ENCODE data around the gene MAP3K14. TPM values are rescaled to one million over a fixed set of nuclear protein-coding genes. Genes with fewer than 3 reads are reported as not detected.
"Not testable (repeated sequence)": the region's sequence is repeated elsewhere in the genome, so short reads cannot be mapped to it uniquely, and the experiment has no call there.

MAP3K14 gene
- total RNA-seq, 1 donor from 2014 or later: 11.5 TPM

GRCh38 chr17:45253879-45254278 lies 62.9 kb downstream of the MAP3K14 start:
- Mint-ChIP-seq H3K27me3 (ENCODE audit: low read depth) (peaks cover 6% of the 10 kb centered on the region), H3K27ac (ENCODE audit: unreplicated experiment) (peak overlapping the region; percentile 67), H3K9me3 (no peaks in the 10 kb centered on the region), H3K36me3 (ENCODE audit: low read depth) (no peaks in the 10 kb centered on the region), H3K4me3 (no peak overlapping the region), H3K4me1 (peaks cover 10% of the 10 kb centered on the region)
- DNase-seq (ENCODE audit: low read depth, low spot score): no peak
- TF ChIP-seq CTCF (conservative IDR thresholded peaks at IDR 0.05): no peak

GRCh38 chr17:45253237-45253636 lies 63.6 kb downstream of the MAP3K14 start:
- not testable (repeated sequence) for DNase-seq (ENCODE audit: low read depth, low spot score); H3K9me3 Mint-ChIP-seq; H3K27ac Mint-ChIP-seq (ENCODE audit: unreplicated experiment); H3K36me3 Mint-ChIP-seq (ENCODE audit: low read depth); H3K27me3 Mint-ChIP-seq (ENCODE audit: low read depth)
- peak overlapping the region; percentile 34 for H3K4me3 Mint-ChIP-seq
- peaks cover 10% of the 10 kb centered on the region for H3K4me1 Mint-ChIP-seq

DNA sequence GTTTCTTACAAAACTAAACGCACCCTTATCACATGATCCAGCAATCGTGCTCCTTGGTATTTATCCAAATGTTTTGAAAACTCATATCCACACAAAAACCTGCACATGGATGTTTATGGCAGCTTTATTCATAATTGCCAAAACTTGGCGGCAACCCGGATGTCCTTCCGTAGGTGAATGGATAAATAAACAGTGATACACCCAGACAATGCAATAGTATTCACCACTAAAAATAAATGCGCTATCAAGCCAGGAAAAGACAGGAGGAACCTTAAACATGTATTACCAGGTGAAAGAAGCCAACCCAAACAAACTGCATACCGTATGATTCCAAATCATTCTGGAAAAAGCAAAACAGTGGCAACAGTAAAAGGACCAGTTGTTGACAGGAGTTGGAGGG lies 64.9 kb downstream of the MAP3K14 start:
- Mint-ChIP-seq H3K4me3 (no peak overlapping the region), H3K36me3 (ENCODE audit: low read depth) (no peaks in the 10 kb centered on the region), H3K4me1 (peaks cover 12% of the 10 kb centered on the region), H3K9me3 (no peaks in the 10 kb centered on the region), H3K27me3 (ENCODE audit: low read depth) (peaks cover 14% of the 10 kb centered on the region), H3K27ac (ENCODE audit: unreplicated experiment) (no peak overlapping the region)
- no peak for DNase-seq (ENCODE audit: low read depth, low spot score)
- TF ChIP-seq CTCF (conservative IDR thresholded peaks at IDR 0.05): no peak

GRCh38 chr17:45248132-45248957 lies 68.5 kb downstream of the MAP3K14 start:
- no peak overlapping the region for H3K27ac Mint-ChIP-seq (ENCODE audit: unreplicated experiment)
- no peaks in the 10 kb centered on the region for H3K36me3 Mint-ChIP-seq (ENCODE audit: low read depth)
- no peak for TF ChIP-seq CTCF (conservative IDR thresholded peaks at IDR 0.05)
- no peak for DNase-seq (ENCODE audit: low read depth, low spot score)
- H3K4me1 Mint-ChIP-seq: peaks cover 18% of the 10 kb centered on the region
- H3K27me3 Mint-ChIP-seq (ENCODE audit: low read depth): peaks cover 28% of the 10 kb centered on the region
- H3K9me3 Mint-ChIP-seq: no peaks in the 10 kb centered on the region
- peak overlapping the region; percentile 19 for H3K4me3 Mint-ChIP-seq

DNA sequence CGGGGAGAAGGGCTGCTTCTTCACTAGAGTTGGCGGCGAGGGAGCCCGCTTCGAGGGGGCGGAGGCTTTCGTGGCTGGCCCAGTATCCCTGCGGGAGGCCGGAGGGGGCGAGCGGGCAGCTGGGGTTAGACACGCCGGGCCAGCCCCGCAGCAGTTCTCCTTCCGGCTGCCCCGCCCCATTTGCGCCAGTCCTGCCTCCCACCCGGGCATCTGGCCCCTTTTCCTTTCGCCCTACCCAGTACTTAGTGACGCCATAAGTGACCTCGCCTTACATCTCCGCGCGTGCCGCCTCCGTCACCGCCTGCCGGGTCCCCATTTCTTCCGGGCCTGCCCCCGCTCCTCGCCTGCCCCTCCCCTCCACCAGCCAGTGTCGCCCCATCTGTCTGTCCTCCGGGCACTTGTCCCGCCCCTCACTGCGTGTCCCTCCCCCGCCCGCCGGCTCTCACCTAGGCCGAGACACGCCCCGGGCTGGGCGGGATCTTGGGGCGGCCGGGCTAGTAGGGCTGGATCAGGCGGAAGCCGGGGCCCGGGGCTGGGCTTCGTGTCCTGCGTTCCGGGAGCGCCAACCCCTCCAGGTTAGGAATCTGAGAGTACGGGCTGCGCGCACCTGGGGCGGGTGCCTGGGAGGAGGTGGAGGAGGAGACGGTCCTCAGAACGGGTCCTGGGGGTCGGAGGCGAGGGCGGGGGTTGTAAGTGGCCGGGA lies 69.2 kb downstream of the MAP3K14 start:
- Mint-ChIP-seq H3K36me3 (ENCODE audit: low read depth) (no peaks in the 10 kb centered on the region), H3K27me3 (ENCODE audit: low read depth) (peaks cover 35% of the 10 kb centered on the region), H3K4me1 (peaks cover 21% of the 10 kb centered on the region), H3K27ac (ENCODE audit: unreplicated experiment) (no peak overlapping the region), H3K9me3 (no peaks in the 10 kb centered on the region), H3K4me3 (peak overlapping the region; percentile 94)
- TF ChIP-seq CTCF (conservative IDR thresholded peaks at IDR 0.05): no peak
- DNase-seq (ENCODE audit: low read depth, low spot score): peak; percentile 63
